Sigmoid colon (tissue), 7 donors: Measurements from ENCODE around the gene PRXL2C. TPM values are rescaled to one million over a fixed set of nuclear protein-coding genes. Genes with fewer than 3 reads are reported as not detected.
"Not testable (repeated sequence)": the region's sequence is repeated elsewhere in the genome, so short reads cannot be mapped to it uniquely, and the experiment has no call there.

ENCODE experiments used
- DNase-seq: peaks from one replicate; pipeline ENCODE4 v3.0.0-alpha.2; 2019
- H3K27ac ChIP-seq, 4 donors: fragments of 200-600 bp; sonication (generic); one replicate each; pipeline ENCODE4 v1.5.1; 2016 to 2019; ENCODE audit warnings: mild to moderate bottlenecking in 1 of 4
- H3K27me3 ChIP-seq, 3 donors: fragments of 200-600 bp; sonication (generic); one replicate each; pipeline ENCODE4 v1.5.1; 2019; ENCODE audit warnings: mild to moderate bottlenecking in 1 of 3
- H3K36me3 ChIP-seq, 4 donors: fragments of 200-600 bp; sonication (generic); one replicate each; pipeline ENCODE4 v1.5.1; 2016 to 2019
- H3K4me1 ChIP-seq, 4 donors: fragments of 200-600 bp; sonication (generic); one replicate each; pipeline ENCODE4 v1.5.1; 2017 to 2019
- H3K4me3 ChIP-seq, 4 donors: fragments of 200-600 bp; sonication (generic); one replicate each; pipeline ENCODE4 v1.5.1; 2017 to 2019; ENCODE audit warnings: mild to moderate bottlenecking in 2 of 4, moderate library complexity in 1 of 4
- H3K9me3 ChIP-seq, 4 donors: fragments of 200-600 bp in 3 of 4; sonication (generic) in 3 of 4; one replicate each; pipeline versions ENCODE4 v1.5.1 to v1.6.1; 2013 to 2019
- EP300 ChIP-seq, 4 donors: sonication (generic); formaldehyde crosslinking; IDR thresholded peaks; one replicate each; pipeline ENCODE4 v1.6.1; 2017; ENCODE audit warnings: antibody characterized with exemption in 4 of 4
- POLR2A ChIP-seq, 2 donors: fragments of 450-650 bp; IDR thresholded peaks; one replicate each; pipeline ENCODE4 v1.6.1; 2016; ENCODE audit warnings: antibody characterized with exemption in 2 of 2, mild to moderate bottlenecking in 2 of 2, moderate library complexity in 2 of 2
- POLR2AphosphoS5 ChIP-seq, 4 donors: sonication (generic); formaldehyde crosslinking; IDR thresholded peaks; one replicate each; pipeline ENCODE4 v1.6.1; 2017; ENCODE audit warnings: antibody characterized with exemption in 4 of 4
- WGBS, 2 donors: extraction: QIAGEN DNeasy Blood & Tissue Kit; methylation state at CpG; one replicate each; pipeline ENCODE4 v1.1.7; 2013; 5-methylcytosine and 5-hydroxymethylcytosine counted together
- intact Hi-C: fragments of 100-400 bp; cut with DNase I; formaldehyde crosslinking; loops from one replicate; pipeline ENCODE4 v1.15.1; 2023
- polyA plus RNA-seq, 3 donors: library from polyadenylated mRNA; stranded (reverse); fragments of 200-250 nt; gene quantifications; one replicate each; pipeline ENCODE4 v1.2.3, GENCODE V29; 2013
- total RNA-seq, 4 donors: library from RNA; depleted of rRNA; stranded (reverse); fragments of >200 nt; gene quantifications; one replicate each; pipeline ENCODE4 v1.1.0, GENCODE V29; 2016
- TF ChIP-seq, protein P1 (sequence below), 4 experiments: fragments of 450-650 bp in 3 of 4; fragments of 200-600 bp in 1 of 4; IDR thresholded peaks; one replicate each; pipeline ENCODE4 v1.5.1; 2016 to 2019; ENCODE audit warnings: antibody characterized with exemption in 4 of 4, mild to moderate bottlenecking in 3 of 4, moderate library complexity in 2 of 4
- donor health status: healthy with polysubstance abuse.
- donor health status: Bipolar disorder and iron deficiency.
- donor health status: healthy.

PRXL2C gene
- total and polyA plus RNA-seq, 7 donors = 2.5 to 18.3 (median 14.0) TPM

DNA sequence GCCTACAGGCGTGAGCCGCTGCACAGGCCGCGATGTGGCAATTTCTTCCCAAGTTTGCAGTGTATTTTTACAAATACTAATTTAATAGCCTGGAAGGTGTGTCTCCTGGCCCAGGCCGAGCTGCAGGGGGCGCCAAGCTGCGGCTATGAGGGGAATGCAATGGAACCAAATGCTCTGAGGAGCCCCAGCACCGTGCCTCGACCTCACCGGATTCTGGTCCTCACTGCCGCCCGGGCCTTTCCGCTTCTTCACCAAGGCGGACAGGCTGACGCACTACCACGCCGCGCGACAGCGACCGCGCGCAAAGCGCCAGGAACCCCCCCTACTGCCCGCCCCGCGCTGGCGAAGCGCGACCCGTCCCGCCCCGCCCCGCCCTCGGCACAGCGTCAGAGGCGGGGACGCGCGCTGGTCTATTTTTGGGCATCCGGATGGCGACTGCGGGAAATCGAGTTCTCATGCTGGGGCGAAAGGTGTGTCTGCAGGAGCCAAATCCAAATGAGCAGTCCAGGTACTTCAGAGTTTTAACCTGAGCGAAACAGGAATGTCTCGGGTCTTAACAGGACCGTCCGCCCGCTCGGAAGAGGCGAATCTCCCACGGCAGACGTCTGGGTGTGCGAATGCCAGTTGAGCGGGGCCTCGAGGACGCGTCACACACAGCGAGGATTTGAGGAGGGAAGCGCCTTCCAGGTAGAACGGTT is 31.7 kb upstream of the PRXL2C start:
- 5 to 11% methylated on average over 62 of the region's 62 CpGs for WGBS, 2 donors
- Histone ChIP-seq H3K4me1 (peaks cover 0 to 6% (median 3%) of the 10 kb centered on the region in 4 donors), H3K27ac (peak overlapping the region; percentile 68 to 84 (median 76)), H3K4me3 (peak overlapping the region; percentile 38 to 60 (median 54)), H3K9me3 (no peaks in the 10 kb centered on the region), H3K27me3 (no peaks in the 10 kb centered on the region), H3K36me3 (no peaks in the 10 kb centered on the region)
- DNase-seq = peak; percentile 90
- intact Hi-C loops = loop anchor here (5.0 kb wide), 2 partner anchors 91 to 166 kb away; partner anchors contain the start of genes ZNF510 and ZNF782
- TF ChIP-seq EP300 (IDR thresholded peaks at IDR 0.05) (no peak), POLR2AphosphoS5 (IDR thresholded peaks at IDR 0.05) (peak in 3 of 4 donors; percentile 57 to 62 (median 57)), POLR2A (IDR thresholded peaks at IDR 0.05) (no peak)
- TF ChIP-seq, protein P1, sequence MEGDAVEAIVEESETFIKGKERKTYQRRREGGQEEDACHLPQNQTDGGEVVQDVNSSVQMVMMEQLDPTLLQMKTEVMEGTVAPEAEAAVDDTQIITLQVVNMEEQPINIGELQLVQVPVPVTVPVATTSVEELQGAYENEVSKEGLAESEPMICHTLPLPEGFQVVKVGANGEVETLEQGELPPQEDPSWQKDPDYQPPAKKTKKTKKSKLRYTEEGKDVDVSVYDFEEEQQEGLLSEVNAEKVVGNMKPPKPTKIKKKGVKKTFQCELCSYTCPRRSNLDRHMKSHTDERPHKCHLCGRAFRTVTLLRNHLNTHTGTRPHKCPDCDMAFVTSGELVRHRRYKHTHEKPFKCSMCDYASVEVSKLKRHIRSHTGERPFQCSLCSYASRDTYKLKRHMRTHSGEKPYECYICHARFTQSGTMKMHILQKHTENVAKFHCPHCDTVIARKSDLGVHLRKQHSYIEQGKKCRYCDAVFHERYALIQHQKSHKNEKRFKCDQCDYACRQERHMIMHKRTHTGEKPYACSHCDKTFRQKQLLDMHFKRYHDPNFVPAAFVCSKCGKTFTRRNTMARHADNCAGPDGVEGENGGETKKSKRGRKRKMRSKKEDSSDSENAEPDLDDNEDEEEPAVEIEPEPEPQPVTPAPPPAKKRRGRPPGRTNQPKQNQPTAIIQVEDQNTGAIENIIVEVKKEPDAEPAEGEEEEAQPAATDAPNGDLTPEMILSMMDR (IDR thresholded peaks at IDR 0.05) = peak; percentile 18 to 58 (median 42)

DNA sequence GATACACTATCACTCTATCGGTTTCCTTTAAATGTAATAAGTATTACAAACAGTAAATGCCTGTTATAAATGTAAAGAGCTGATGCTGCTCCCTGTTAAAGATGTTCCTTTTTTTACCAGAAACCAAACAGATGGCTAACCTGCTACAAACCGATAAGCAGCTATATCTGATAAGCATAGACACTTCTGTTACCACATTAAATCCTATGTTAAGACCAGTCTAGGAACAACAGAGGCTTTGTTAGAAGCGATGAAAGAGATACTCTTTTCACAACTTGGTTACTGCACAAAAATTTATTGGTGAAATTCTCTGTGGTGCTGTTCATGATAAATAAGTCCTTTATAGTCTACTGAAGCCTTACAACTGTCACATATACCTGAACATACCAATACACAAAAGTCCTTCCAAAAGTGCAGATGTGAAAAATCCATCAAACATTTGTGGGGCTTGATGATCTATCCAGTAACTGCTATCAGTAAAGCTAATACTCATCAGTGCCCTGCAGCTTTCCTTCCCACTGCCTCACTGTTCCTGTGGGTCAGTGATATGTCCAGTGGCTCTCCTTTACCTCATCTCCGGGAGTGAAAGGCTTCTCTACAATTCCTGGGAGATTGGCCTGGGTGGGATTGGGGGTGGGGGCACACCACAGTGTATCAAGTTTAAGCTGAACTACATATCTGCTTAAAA is 25.8 kb upstream of the PRXL2C start:
- Histone ChIP-seq H3K36me3 (no peaks in the 10 kb centered on the region), H3K9me3 (no peaks in the 10 kb centered on the region), H3K4me1 (peaks cover 0 to under 1% (median 0%) of the 10 kb centered on the region in 4 donors), H3K4me3 (no peak overlapping the region), H3K27me3 (no peaks in the 10 kb centered on the region), H3K27ac (no peak overlapping the region)
- 26 to 42% methylated on average over 4 of the region's 4 CpGs for WGBS, 2 donors
- DNase-seq = no peak
- TF ChIP-seq, protein P1 (IDR thresholded peaks at IDR 0.05) = no peak
- TF ChIP-seq EP300 (IDR thresholded peaks at IDR 0.05) (no peak), POLR2A (IDR thresholded peaks at IDR 0.05) (no peak), POLR2AphosphoS5 (IDR thresholded peaks at IDR 0.05) (no peak)
- intact Hi-C loops = no loop called here

DNA sequence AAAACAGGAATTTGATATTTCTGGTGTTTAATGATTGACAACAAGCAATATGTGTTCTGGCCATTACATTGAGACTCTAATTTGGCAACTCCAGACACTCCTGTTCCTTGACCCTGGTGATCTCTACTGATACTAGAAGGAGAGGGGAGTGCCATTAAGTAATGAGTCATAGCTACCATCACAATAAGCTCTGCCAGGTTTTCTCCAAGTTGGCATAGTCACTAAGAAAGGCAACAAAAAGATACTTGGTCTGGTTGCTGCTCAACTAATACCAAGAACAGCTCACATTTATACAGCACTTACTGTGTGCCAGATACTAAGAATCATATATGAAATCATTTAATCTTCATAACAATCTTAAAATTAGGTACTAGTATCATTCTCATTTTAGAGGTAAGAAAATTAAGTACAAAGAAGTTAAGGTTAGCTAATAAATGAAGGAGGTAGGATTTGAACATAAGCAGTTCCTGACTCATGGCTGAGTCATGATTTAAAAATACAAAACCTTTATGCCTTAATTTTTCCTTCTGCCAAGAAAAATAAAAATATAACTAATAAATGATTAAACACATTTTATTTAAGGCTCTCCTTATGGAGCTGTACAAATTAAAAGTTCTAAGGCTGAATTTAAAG is 19.9 kb upstream of the PRXL2C start:
- H3K27ac ChIP-seq = no peak overlapping the region

GRCh38 chr9:96673786-96674185 is 18.7 kb upstream of the PRXL2C start:
- H3K27me3 ChIP-seq, H3K27ac ChIP-seq, H3K9me3 ChIP-seq, H3K4me1 ChIP-seq, intact Hi-C loops, H3K36me3 ChIP-seq, DNase-seq, H3K4me3 ChIP-seq: not testable (repeated sequence)
- WGBS, 2 donors = 95% methylated on average over 4 of the region's 4 CpGs

More for the DNA sequence above, 19.9 kb upstream of the PRXL2C start:
- DNase-seq = no peak
- Histone ChIP-seq H3K4me1 (no peaks in the 10 kb centered on the region), H3K4me3 (no peak overlapping the region), H3K27me3 (no peaks in the 10 kb centered on the region), H3K36me3 (no peaks in the 10 kb centered on the region), H3K9me3 (no peaks in the 10 kb centered on the region)
- TF ChIP-seq EP300 (IDR thresholded peaks at IDR 0.05) = no peak
- no peak for TF ChIP-seq POLR2AphosphoS5 (IDR thresholded peaks at IDR 0.05)
- TF ChIP-seq, protein P1 (IDR thresholded peaks at IDR 0.05) = no peak
- TF ChIP-seq POLR2A (IDR thresholded peaks at IDR 0.05) = no peak
- intact Hi-C loops = no loop called here
